GM18502 (cell line): ENCODE measurements around the gene IFNG-AS1.

ENCODE experiments used
- ATAC-seq: cut with Tn5 transposase; IDR thresholded peaks from one replicate; pipeline ENCODE4 v1.9.1; 2021; ENCODE audit warnings: mild to moderate bottlenecking; ENCODE audit not compliant: unreplicated experiment, poor library complexity

The IFNG-AS1 gene

DNA sequence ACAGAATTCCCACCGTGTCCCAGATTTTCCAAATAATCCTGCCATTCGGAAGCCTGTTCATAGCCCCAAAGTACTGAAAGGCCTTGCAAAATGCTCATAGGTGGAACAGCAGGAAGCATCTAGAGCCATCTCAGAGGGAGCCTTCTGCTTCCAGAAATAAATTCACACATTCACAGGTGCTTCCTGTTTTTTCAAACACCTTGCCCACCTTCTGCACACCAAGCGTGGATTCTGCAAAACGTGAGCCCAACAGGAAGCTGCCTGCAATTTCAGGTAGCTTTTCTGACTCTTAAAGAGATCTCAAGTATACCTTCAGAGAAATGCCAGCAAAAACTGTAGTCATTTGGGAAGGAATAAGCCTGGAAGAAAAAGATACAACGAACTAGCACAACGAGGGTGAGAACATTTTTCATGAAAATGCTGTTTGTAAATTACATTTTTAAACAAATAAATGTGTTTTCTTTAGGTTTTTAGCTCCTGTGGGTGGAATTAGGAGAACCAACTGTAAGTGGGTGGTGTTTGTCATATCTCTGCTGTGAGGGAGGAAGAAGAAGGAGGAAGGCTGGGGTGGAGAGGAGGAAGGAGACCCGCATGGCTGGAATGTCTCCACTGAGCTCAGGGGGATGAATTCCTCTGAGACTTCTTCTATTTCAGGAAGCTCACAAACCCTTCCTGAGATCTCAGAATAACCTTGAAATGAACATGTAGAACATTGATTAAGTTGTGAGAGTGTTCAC is at the start of gene IFNG-AS1:
IFNG-AS1 (plus strand) TSS at position 264 of the 737 bp plus-strand sequence.
- peak; percentile 41 for ATAC-seq

DNA sequence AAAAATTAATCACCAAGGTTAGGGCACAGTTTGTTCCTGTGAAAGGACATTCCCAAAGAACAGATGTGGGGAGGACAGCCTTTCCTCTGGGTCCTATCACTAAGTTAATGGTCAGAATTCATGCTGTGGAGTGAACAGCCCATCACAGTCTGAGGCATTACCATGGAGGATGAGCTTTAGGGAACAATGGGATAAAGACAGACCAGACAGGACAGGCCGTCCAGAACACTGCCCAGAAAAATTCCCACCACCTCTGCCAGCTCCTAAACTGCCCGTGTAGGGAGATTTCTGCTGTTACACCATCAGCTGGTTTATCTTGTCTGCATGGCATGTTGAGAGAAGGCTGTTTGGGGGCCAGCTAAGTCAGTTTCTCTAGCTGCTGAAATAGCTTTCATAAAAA is 49.6 kb upstream of the IFNG-AS1 start:
- no peak for ATAC-seq

DNA sequence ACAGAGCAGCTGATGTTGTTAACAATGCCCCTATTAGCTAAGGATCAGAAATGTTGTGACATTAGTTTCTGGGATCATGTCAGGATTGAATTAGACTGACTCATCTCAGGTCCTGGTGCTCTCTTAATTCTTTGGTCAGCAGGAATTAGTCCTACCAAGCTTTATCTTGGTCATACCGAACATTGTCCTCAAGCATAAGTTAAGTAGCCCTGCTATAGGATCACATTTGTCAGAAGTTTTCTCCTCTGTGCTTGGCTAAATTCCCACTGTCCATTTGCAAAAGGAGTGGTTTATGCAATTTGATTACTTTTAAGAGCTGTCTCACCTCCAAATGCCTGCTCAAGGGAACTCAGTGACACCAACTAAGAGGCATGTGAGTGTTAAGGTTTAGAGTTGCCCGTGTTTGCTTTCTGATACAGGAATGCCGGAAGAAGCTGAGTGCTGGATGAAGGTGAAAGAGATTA is 48.4 kb upstream of the IFNG-AS1 start:
- ATAC-seq: no peak

DNA sequence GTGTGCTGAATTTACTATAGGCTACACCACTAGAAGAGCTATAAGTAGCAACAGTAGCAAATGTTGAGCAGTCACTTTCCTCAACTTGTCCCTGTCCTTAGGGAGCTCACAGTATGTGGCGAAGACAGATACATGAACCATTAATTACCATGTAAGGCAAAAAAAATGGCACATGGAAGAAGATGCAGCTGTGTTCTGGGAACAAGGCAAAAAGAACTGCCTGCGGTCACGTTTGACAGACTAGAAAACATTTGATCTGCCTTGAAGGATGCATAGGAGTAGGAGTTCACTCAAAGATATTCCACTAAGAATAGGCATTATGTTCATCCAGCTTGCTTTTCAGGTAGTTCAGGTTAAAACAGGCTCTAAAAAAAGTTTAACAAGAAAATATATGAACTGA is 46.5 kb upstream of the IFNG-AS1 start:
- ATAC-seq: no peak

DNA sequence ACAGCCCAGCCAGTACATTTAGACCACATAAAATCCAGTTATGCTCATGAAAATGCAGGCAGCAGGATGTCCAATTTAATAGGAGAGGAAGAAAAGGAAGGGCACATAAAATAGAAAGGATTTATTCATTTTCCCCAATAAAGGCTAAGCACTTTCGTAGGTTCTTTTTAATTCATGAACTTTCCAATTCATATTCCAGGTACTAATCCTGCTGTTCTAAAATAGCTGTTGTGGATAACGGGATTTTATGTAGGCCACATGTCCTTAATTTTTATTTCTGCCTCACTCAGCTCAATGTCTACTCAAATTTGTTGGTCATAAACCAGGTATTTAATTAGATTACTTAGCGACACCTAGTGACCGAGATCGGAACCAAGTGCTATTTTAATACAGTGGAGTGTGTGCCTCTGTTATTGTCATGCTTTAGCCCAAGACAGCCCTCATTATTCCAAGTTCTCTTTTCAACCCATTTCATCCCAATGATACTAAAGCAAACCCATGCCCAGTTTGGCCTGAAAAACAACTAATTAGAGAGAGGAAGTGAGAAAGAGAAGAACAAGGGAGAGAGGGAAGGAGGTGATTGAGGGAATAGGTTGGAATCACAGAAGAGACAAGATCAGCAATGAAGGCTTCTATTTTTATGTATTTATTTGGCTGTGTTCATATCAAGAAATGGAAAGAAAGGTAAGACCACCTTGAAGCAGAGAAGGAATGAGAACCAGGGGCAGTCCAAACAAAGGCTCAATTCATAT is 45.9 kb upstream of the IFNG-AS1 start:
- ATAC-seq: no peak

DNA sequence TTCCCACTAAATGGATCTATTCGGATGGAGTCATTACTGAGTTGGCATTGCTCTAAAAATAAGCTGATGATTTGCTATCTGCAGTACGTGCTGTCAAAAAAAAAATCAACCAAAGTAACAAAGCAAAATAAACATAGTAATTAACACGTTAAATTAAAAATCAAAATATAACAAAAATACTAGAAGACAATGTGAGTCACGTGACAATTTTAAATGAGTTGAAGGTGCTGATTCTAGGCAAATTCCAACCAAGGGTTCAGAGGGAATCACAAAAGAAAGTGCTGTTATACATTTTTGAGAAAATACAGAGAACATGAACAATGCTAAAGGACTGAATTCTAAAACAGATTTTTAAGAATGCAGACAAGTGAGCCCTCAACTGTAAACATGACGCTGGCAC is 45.2 kb upstream of the IFNG-AS1 start:
- ATAC-seq: no peak

DNA sequence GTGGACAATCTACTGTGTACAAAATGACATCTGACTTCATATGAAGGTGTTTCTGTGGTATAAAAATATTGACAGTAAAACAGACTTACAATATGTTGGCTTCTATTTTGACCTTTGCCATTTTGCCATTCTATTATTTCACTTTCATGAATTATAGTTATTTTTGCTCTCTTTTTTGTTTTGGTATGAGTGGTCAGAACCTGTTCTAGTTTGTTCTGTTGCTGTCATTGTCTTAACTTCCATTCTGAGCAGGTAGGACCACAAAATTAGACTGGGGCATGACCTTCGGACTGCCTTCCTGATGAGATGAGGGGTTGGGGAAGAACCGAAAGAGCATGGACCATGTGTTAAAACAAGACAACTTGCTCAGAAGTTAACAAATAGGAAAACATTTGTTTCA is 36.5 kb upstream of the IFNG-AS1 start:
- ATAC-seq: no peak

DNA sequence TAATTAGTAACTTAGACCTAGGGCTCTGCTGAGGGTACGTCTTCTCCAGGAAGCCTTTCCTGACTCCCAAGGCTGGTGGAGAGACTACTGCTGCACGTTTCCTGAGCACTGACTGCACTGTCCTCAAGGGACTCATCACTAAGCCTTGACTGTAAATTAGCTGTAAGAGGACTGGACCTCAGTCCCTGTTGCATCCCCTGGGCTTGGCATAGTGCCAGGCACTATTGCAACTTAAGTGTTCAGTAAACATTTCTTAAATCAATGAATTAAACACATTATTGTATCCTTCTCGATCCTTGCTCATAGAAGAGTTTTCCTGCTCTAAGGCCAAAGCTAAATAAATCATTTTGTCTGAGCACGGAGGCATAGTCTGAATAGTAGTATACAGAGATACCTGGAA is 31.9 kb upstream of the IFNG-AS1 start:
- ATAC-seq: no peak

DNA sequence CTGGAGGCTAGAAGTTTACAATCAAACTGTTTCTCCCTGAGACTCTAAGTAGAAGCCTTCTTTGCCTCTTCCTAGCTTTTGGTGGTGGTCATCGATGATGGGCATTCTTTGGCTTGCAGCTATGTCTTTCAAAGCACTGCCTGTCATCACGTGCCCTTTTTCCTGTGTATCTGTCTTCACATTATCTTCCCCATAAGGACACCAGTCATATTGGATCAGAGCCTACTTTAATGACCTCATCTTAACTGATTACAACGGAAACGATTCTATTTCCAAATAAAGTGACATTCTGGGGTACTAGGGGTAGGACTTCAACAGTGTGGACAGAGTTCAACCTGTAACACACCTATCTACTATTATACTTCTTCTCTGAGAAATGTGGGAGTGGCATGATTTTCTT is 31.1 kb upstream of the IFNG-AS1 start:
- no peak for ATAC-seq

DNA sequence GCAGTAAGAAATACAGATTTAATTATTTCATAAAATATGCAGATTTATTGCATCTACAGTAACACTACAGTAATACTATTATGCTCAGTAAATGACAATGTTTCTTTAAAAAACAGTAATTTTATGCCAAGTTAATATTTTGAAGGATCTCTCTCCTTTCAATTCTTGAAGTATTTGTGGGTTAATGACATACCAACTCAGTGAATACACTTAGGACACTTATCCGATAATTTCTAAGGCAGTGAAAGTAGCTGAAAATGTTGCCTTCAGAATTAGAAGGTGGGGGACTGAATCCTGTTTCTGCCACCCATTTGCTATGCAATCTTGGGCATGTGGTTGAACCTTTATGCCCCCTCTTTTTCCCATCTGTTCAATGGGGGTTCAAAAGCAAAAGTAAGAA is 24.8 kb upstream of the IFNG-AS1 start:
- ATAC-seq: no peak

DNA sequence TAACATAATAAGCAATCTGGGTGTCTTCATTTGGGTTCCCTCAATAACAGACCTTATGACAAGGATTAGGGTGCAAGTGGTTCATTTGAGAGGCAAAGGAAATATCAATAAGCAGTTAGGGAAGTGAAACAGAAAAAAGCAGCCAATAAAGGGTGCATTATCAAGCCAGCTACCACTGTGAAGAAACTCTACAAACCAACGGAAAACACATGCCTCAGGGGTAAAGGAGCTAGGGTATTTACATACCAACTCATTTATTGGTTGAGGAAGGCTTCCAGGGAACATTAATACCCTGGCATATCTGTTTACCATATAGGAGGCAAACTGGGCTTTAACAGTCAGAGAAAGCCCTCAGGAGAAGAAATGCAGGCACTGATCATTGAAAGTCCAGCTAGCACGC is 22.7 kb upstream of the IFNG-AS1 start:
- ATAC-seq: no peak

DNA sequence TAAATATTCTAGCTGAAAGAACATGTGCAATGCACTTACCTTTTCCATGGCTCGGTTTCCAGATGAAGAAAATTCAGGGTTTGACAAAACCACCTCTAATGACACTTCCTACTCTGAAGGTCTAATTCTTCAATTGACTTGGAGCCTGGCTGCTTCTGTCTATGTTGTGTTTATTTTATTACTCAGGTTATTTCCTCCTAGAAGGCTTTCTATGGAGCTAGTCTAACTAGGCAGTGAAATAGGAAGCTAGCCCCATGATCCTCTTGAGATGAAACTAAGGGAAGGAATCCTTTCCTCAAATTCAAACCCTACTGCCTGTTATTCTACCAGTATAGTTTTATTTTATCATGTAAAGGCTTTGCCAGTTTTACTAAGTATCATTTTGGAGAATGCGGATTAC is 20.9 kb upstream of the IFNG-AS1 start:
- ATAC-seq: no peak

DNA sequence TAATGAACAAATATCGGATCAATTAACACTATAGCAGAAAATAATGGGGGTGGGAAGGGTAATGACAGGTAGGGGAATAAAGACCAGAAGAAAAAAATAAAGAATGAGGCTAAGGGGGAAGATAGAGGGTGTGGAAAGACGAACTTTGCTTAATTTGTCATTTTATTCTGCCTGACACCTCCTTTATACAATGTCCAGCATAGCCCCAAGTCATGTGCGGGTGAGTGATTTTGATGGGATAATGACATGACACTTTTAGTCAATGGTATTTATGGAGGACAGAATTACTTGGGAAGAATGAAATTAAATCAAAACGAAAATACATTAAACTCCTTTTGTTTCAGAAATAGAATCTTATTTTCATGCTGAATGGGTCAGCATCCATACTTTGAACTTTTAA is 20.5 kb upstream of the IFNG-AS1 start:
- no peak for ATAC-seq

DNA sequence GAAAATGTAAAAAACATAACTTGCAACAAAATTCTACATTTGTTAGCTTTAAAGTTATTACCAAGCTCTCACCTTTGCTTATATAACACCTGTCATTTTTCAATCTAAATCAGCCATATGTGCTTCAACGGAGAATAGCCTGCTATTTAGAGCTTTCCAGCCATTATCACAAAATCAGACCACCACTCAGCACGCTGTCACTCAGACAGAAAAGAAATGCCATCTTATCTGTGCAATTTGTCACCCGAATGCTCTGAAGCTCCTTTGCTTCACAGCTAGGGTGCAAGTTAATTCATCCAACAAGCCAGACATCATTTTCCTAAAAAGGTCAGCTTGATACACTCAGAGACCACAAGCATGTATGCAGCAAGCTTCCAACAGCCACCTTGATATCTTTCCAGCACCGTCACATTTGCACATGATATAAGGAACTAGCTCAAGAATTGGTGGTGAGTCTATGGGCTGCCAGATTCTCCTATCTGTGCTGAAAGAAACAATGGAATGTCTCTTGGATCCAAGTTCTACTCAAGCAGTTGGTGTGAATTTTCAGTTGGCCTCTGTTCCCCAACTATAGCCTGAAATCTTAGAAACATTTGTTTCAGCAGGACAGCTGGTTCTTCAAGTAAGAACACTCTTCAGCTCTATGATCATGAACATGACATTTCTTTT is 20.0 kb upstream of the IFNG-AS1 start:
- ATAC-seq: no peak

DNA sequence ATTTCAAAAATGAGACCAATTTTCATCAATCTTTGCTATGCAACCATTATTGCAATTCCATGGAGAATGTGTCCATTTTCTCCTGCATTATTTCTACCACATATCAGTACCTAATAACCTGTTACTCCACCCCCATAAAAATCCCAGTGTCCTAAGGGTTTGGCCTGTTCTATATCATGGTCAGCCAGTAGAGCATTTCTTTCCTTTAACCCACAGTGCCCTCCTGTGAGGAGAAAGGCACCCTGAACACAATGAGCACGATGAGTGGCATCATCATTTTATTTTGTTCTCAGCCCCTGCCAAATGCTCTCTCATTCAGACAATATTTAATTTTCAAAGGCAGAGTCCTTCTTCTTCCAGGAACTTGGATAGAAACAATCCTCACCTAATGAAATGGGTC is 11.6 kb upstream of the IFNG-AS1 start:
- no peak for ATAC-seq

DNA sequence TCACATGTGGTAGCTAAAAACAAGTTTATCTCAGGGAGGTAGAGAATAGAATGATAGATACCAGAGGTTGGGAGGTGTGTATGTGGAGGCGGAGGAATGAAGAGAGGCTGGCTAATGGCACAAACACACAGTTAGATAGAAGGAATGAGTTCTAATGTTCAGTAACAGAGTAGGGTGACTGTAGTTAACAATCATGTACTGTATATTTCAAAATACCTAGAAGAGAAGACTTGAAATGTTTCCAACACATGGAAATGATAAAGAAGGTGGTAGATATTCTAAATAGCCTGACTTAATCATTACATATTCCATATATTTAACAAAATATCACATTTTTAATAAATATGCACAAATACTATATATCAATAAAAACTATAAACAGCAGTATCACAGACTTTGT is 8.9 kb upstream of the IFNG-AS1 start:
- ATAC-seq: no peak

DNA sequence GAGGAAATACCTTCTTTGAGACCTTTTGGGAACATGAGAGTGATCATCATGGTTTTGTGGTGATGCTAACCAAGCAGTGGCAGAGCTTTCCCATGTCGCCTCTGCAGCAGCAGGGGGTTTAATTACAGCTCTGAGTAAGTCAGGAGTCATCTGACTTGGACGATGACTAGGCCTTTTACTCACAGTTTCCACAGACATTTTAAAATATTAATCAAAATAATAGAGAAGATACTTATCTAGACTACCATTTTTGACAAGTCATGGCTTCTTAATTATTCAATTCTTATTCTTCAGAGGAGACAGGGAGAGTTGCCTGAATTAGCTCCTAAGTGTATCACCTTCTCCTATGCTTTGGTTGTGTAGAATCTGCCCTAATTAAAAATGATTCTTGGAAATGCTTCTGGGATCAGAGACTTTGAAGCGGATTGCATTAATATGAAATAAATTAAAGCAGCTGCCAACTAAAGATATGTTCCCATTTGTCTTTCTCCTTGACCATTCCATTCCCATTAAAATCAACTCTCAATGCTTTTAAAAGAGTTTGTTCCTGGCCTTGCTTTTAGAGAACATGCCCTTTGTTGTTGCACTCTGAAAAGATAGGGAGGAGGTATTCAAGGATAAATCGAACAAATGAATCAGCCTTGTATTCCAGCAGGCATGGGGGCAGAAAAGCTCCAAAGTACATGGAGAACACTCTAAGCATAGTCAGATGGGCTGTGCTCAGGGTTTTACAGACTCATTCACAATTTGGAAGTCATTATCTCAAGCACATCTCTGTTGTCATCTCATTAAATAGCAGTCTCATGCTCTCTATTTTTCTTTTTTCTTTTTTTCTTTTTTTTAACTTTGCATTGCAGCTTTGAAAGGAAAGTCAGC is 7.7 kb upstream of the IFNG-AS1 start:
- ATAC-seq: no peak

DNA sequence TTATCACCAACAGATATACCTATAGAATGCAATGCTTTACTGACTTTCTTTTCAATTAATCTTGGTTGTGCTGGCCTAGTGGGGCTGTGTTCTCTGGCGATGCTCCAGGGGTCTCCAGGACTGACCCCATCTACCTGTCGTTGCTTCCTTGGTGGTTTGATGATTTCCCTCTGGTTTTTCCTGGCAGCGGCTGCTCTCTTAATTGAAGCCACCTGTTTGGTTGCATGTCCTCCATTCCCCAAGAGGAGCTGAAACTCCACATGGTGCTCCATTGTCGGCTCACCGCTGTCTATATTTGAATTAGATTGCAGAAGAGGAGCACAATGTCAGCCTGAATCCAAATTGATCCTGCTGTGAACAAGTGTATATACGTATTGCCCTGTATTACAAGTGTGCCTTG is 7.1 kb upstream of the IFNG-AS1 start:
- no peak for ATAC-seq

DNA sequence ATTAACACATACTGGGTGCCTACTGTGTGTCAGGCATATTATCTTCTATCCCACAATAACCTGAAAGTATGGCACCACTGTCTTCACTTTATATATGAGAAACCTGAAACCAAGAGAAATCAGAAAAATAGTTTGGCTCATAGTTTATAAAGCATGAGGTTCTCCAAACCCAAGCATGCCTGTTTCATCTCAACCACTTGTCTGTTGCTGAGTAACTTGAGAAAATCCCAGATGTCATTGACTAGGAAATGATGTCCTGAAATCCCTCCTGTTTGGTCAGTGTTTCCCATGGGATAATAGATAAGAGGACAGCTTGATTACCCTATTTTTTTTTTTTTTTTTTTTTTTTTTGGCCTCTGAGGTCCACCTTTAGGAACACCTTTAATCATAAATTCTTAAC is 2.6 kb upstream of the IFNG-AS1 start:
- no peak for ATAC-seq

DNA sequence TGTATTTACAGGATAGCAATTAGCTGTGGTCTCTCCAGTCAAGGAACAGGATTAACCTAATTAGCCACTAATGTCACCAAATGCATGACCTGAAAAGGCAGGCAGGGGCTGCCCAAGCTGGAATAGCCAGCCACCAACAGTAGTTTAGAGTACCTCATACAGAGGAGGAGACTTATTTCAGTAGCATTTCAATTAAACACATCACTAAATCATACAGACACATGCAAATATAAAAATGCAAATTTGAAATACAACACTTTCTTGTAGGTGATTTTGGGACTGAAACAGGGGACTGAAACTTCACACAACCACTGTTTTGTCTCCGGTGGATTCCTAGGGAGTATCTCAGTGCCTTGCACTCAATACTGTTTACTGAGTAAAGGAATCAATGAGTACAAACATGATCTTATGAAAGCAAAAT is 636 bp upstream of the IFNG-AS1 start:
- ATAC-seq: peak; percentile 72
